Articular chondrocyte of knee joint (primary cell): ENCODE results near the gene CHST10. TPM values are rescaled to one million over a fixed set of nuclear protein-coding genes. Genes with fewer than 3 reads are reported as not detected.

ENCODE experiments used
- small RNA-seq: library from RNA; depleted of rRNA; stranded (forward); fragments of <200 nt; gene quantifications from one replicate; pipeline ENCODE3, GENCODE V24; 2012
- total RNA-seq: library from RNA; depleted of rRNA; stranded (reverse); fragments of >200 nt; gene quantifications from 2 replicates; pipeline ENCODE4 v1.2.3, GENCODE V29; 2012

Gene CHST10, protein sequence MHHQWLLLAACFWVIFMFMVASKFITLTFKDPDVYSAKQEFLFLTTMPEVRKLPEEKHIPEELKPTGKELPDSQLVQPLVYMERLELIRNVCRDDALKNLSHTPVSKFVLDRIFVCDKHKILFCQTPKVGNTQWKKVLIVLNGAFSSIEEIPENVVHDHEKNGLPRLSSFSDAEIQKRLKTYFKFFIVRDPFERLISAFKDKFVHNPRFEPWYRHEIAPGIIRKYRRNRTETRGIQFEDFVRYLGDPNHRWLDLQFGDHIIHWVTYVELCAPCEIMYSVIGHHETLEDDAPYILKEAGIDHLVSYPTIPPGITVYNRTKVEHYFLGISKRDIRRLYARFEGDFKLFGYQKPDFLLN
- 6.4 and 9.3 TPM in 2 replicates for total RNA-seq

DNA sequence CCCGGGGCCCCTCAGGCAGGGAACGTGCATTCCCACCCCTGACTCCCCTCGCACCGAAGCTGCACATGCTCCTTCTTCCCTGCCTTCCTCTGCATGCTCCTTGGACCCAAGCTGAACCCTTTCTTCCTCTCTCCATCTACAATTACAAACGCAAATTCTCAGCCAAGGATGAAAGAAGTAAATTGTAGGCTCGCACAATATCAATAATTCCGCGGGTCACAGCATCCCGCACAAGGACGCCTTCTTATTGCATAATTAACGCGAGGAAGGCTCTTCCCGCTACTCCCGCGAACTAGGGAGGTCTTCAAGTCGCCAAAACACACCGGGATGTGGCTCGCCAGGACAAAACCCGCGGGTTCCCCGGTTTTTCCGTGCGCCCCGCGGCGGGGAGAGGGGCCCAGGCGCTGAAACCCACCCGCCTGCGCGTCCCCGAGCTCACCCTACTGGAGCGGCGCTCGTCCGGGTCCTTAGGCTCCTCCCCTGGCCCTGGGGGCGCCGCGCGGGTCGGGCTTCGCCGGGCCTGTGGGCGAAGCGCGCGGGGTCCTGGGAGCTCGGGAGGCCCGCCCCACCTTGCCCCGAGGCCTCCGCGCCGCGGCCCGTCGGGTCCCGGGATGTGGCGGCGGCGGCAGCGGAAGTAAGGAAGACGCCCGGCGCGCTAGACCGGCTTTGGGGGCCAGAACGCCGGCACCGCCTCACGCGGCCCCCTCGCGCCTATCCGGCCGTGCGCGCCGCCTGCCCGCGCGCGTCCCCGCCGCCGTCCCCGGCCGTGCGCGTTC lies at the start of gene CHST10:
CHST10 (minus strand) TSS at position 734 of the 776 bp plus-strand sequence. CDS start 10,993 bp downstream, outside the sequence.

Small RNA genes lying within 50 kb of the gene (small RNA-seq; reads per million reads assigned to genes)
- gene AC012493.2 (not detected), gene AC012493.3 (not detected)

Other genes starting within 250 kb of the CHST10 start
- 0.39 and 0.86 TPM in 2 replicates for gene LONRF2, start 95.2 kb downstream of the CHST10 start, total RNA-seq
- gene NMS, start 52.8 kb upstream of the CHST10 start, total RNA-seq, result not detected in 2 replicates
- gene PDCL3, start 145.3 kb upstream of the CHST10 start, total RNA-seq, result 13.4 and 16.5 TPM in 2 replicates